HG02623 (cell line): ENCODE results near the gene MAN1C1.

ENCODE experiments used
- ATAC-seq: cut with Tn5 transposase; IDR thresholded peaks from one replicate; pipeline ENCODE4 v1.9.1; 2021; ENCODE audit warnings: moderate library complexity; ENCODE audit not compliant: unreplicated experiment

MAN1C1 gene

DNA sequence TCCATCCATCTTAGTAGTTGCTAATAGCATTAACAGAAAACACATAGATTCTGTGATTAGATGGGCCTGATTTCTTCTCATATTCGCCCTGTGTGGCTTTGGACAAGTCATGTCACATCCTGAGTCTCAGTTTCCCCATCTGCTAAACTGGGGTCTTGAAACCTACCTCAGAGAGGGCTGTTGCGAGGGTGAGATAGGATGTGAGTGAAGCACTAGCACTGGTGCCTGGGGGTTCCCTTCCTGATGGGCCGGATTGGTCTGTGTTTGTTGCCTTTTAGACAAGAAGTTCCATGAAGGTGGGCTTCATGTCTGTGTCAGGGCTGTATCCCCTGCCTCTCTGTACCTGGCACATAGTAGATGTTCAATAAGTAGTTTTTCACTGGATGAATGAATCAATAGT, 3.5 kb upstream of the MAN1C1 start:
- no peak for ATAC-seq

DNA sequence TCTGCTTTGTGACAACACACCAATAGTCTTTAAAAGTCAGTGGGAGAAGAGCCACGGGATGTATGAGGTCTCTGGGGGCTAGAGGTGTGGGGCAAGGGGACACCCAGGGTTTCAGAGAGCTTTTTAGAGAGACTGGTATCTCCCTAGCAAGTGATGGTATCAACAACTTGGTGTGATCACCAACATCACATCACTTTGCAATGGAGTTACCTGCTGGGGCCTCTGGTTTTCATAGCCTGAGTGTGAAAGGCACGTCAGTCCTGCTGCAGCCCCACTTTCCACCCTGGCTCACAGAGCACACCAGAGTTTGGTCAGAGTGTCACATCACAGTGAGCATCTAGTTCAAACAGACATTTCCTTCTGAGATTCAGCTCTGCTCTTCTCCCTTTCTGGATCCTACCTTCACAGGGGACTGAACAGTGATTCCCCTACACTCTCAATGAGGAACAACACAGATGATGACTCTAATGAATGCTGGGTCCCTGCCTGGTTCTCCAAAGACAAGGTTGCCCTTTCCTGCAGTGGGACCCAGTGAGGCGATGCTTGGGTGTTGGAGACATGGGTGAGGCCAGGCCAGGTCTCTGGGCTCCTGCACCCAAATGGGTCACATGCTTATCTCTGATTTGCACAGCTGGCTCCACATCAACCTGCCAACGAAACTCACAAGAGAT, 2.0 kb upstream of the MAN1C1 start:
- no peak for ATAC-seq

DNA sequence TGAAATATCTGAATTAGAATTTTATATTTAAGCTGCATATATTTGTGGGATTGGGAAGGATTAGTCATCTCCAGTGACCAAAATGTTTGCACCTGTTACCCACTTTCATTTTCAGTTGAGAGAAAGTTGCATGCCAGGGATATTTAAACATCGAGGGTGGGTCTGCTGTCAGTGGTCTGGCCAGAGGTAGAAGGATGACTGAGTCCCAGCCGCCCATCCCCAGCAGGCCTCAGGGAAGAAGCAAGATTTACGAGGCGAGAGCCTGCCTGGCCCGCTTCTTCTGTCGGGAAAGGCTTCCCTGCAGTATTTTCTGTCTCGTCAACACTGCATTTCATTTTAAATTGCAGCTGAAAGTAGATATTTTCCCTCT, 1.4 kb upstream of the MAN1C1 start:
- no peak for ATAC-seq

DNA sequence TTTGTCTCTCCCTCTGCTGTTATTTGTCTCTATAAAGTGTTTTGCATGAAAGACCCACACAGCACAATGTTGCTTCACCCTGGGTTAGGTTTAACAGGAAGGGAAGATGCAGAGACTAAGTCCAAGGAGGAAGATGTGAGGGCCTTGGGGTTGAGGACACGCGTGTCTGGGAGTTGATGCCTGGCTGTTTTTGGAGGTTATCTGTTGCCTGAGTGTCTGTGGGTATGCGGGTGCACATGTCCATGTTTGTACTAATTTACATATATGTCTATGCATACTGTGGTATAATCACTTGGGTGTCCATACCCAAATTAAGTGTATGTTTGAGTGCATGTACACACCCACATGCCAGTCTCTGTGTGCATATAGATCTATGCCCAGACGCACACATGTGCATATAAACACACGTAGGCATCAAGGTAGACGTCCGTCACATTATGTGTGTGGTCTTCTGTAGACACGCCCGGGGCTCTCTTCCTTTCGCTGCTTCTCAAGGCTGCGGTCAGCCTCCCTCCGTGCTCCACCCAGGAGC, 962 bp upstream of the MAN1C1 start:
- ATAC-seq: no peak

DNA sequence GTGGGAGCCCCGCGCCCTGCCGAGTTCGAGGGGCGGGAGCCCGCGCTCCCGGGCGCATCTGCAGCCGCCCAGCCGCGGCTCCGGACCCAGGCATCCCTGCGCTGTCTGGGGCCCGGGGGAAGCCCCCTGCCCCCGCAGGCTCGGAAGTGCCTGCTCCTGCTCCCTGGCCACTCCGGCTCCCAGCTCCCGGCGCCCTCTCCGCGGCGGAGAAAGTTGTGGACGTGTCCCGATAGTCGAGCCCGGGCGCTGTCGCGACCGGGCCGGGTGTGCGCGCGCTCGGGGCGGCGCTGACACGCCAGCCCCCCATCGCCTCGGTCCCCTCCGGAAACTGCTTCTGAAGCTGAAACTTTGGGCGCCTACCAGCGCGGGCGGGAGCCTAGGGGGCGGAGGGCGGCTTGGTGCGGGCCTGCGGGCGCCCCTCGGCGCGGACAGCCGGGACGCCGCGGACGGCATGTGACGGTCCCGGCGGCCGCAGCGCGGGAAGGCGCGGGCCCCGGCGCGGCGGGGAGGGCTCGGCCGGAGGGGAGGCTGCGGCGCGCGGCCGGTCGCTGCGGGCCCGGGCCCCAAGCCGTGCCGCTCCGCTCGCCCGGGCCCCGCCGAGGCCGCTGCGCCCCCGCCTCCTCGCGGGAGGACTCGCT, 515 bp downstream of the MAN1C1 start:
- no peak for ATAC-seq

- ATAC-seq: no peak
These were observed 1.2 kb downstream of the MAN1C1 start for GRCh38 chr1:25617625-25618432.

- ATAC-seq: no peak
These were observed 1.8 kb downstream of the MAN1C1 start for GRCh38 chr1:25618433-25618808.

DNA sequence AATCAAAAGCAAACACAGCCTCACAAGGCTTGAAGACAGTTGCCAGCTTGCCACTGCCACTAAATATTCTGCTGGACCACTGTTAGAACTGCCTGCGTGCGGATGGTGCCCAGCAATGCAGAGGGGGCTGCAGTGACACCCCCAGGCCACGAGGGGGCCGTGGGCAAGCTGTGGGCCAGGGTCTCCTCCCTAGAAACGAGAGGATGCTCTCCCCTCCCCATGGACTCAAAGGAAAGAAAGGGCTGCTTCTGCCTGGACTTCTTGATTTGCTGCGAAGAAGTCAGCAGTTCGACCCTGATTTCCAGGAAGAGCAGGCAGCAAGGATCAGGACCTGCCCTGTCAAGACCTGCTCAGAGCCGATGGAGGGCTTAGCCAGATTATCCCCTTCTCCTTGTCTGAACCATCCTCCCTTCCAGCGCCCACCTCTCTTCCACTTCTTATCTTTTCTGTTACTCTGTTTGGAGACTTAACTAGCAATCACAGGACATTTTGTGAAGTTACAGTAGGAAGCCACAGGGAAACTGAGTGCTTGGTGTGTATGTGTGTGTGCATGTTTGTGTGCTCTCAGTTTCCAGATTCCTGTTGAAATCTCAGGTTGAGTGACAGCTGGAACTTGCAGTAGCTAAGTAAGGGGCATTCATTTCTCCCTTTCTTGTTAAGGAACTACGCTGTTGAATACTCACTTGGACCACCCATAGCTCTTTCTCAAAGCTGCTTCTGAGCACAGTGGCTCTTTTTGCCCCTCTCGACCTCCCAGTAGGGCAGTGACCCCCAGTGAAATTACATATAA, 2.7 kb downstream of the MAN1C1 start:
- ATAC-seq: no peak

DNA sequence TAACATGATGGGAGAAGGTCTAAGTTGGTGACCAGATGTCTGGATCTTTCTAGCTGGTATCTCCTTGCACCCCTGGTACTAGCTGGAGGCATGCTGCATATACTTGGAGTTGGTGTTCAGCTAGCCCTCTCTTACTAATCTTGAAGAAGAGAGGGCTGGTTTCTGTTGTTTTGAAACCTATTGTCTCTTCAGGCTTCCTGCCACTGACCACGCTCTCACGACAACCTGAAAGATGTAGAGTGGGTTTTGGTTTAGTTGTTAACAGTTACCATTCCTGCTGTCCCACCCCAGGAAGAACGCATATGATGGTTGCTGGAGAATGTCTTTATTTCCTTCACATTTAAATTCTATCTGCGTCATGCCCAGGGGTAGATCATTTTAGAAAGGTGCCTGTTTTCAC, 3.6 kb downstream of the MAN1C1 start:
- ATAC-seq: no peak

DNA sequence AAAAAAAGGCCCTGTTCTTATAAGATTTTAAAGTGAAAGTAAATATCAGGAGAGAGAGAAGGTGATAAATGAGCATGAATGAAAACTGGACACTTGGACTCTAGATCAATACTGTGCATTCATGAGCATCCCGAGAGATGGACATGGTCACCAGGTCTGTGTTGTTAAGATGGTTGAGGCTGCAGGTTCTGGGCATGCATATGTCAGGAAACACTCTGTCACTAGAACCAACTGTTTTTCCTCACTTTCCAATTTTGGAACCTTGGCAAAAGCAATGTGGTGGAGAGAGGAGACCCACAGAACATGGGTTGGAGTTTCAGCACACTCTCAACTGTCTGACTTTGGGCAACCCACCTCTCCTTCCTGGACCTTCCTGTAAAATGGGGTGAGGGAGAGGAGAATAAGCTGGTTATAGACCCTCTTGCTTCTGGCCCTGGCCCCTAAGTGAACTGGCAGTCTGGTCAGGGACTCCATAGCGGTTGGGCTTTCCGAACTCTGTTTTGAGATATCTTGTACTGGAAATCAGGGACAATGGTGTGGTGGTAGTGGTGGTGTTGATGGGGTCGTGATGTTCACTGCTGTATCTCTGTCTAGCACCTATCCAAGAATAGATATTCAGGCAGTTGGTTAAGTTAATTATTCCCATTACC, 4.2 kb downstream of the MAN1C1 start:
- no peak for ATAC-seq

DNA sequence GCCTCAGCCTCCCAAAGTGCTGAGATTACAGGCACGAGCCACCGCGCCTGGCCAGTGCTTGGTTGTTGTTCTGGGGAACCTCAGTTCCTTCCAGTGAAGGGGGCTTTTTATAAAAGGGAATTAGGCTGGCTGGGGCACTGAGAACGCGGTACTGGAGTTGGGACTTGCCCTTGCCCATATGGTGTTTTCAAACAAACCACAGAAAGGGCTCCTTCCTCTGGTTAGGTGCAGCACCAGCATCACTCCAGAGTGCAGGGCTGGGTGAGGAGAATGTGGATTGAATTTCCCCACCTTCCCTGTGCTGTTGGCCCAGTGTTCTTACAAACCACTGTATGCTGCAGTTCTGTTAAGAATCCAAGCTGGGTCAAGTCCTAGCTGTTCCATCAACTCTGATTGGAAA, 5.3 kb downstream of the MAN1C1 start:
- ATAC-seq: no peak

- no peak for ATAC-seq
These were observed 5.9 kb downstream of the MAN1C1 start for GRCh38 chr1:25622531-25622930.

GRCh38 chr1:25623007-25623406, 6.4 kb downstream of the MAN1C1 start:
- ATAC-seq: no peak

DNA sequence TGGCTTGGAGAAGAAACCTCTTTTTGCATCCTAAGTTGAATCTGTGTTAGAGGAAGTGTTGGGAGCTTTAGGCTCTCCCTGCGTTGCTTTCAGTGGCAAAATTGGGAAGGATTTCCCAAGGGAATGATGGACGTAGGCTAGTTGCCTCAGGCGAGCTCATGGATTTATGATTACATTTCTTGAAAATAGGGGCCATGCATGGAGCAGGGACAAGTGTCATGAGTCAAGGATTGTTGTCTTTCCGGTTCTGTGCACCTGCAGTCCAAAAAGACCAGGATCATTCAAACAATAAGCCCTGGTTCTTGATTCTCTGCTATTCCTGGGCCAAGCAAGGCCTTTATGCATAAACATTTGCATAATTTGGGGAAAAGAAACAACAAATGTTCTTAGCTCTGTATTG, 7.1 kb downstream of the MAN1C1 start:
- ATAC-seq: no peak

GRCh38 chr1:25624156-25624555, 7.6 kb downstream of the MAN1C1 start:
- ATAC-seq: no peak

GRCh38 chr1:25624604-25625003, 8.0 kb downstream of the MAN1C1 start:
- ATAC-seq: no peak

- ATAC-seq: no peak
These were observed 9.4 kb downstream of the MAN1C1 start for GRCh38 chr1:25626018-25626417.

DNA sequence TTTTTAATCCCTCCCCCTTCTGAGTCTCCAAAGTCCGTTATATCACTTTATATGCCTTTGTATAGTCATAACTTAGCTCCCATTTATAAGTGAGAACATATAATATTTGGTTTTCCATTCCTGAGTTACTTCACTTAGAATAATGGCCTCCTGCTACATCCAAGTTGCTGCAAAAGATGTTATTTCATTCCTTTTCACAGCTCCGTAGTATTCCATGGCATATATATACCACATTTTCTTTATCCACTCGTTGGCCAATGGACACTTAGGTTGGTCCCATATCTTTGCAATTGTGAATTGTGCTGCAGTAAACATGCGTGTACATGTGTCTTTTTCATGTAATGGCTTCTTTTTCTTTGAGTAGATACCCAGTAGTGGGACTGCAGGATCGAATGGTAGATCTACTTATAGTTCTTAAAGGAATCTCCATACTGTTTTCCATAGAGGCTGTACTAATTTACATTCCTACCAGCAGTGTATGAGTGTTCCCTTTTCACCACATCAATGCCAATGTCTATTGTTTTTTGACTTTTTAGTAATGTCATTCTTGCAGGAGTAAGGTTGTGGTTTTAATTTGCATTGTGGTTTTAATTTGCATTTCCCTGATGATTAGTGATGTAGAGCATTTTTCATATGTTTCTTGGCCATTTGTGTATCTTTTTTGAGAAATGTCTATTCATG, 12.3 kb downstream of the MAN1C1 start:
- ATAC-seq: no peak

DNA sequence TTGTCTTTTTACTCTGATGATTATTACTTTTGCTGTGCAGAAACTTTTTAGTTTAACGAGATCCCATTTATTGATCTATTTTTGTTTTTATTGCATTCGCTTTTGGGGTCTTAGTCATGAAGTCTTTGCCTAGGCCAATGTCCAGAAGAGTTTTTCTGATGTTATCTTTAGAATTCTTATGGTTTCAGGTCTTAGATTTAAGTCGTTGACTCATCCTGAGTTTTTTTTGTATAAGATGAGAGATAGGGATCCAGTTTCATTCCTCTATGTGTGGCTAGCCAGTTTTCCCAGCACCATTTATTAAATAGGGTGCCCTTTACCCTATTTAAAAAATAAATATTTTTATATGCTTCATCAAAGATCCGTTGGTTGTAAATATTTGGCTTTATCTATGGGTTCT, 13.2 kb downstream of the MAN1C1 start:
- no peak for ATAC-seq
